ENCODE data around the gene TMEM52. TPM values are rescaled to one million over a fixed set of nuclear protein-coding genes. Genes with fewer than 3 reads are reported as not detected.
"Not testable (repeated sequence)": the region's sequence is repeated elsewhere in the genome, so short reads cannot be mapped to it uniquely, and the experiment has no call there.

Gene TMEM52
- total RNA-seq, 4 donors from 2014 or later = 0.74 to 5.7 (median 3.5) TPM

GRCh38 chr1:1937549-1938275 is 18.6 kb upstream of the TMEM52 start:
- DNase-seq (ENCODE audit: low spot score) (no peak), ATAC-seq (ENCODE audit: low FRiP score) (no peak)
- TF ChIP-seq, protein P1, sequence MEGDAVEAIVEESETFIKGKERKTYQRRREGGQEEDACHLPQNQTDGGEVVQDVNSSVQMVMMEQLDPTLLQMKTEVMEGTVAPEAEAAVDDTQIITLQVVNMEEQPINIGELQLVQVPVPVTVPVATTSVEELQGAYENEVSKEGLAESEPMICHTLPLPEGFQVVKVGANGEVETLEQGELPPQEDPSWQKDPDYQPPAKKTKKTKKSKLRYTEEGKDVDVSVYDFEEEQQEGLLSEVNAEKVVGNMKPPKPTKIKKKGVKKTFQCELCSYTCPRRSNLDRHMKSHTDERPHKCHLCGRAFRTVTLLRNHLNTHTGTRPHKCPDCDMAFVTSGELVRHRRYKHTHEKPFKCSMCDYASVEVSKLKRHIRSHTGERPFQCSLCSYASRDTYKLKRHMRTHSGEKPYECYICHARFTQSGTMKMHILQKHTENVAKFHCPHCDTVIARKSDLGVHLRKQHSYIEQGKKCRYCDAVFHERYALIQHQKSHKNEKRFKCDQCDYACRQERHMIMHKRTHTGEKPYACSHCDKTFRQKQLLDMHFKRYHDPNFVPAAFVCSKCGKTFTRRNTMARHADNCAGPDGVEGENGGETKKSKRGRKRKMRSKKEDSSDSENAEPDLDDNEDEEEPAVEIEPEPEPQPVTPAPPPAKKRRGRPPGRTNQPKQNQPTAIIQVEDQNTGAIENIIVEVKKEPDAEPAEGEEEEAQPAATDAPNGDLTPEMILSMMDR (IDR thresholded peaks at IDR 0.05) = no peak

DNA sequence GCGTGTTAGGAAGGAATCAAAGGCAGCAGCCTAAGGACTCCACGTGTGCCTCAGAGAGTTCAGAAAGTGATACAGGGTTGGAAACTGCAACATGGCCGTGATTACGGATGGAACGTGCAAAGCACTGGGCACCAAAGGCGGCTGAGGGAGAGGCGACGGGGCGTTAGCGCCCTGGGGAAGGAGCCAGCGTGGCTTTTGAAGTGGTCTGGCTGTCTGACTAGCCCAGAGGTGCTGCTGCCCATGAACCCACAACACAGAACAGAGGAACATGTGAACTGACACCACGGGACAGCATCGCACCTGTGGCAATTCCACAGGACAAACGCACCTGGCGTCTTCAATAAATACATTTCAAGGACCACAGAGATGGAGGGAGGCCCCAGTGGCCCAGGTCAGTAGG is 18.0 kb upstream of the TMEM52 start:
- ATAC-seq (ENCODE audit: low FRiP score) (no peak), DNase-seq (ENCODE audit: low spot score) (no peak)
- TF ChIP-seq, protein P1 (IDR thresholded peaks at IDR 0.05) = no peak

GRCh38 chr1:1934848-1935247 is 15.8 kb upstream of the TMEM52 start:
- not testable (repeated sequence) for DNase-seq (ENCODE audit: low spot score)

GRCh38 chr1:1929639-1930545 is 10.8 kb upstream of the TMEM52 start:
- TF ChIP-seq, protein P1 (IDR thresholded peaks at IDR 0.05) = no peak
- no peak for DNase-seq (ENCODE audit: low spot score)
- ATAC-seq (ENCODE audit: low FRiP score) = no peak

More at GRCh38 chr1:1934848-1935247, 15.8 kb upstream of the TMEM52 start:
- ATAC-seq (ENCODE audit: low FRiP score) = not testable (repeated sequence)

- no peak for ATAC-seq (ENCODE audit: low FRiP score)
- TF ChIP-seq, protein P1 (IDR thresholded peaks at IDR 0.05) = no peak
- no peak for DNase-seq (ENCODE audit: low spot score)
Measured at GRCh38 chr1:1929102-1929638, 10.1 kb upstream of the TMEM52 start.

DNA sequence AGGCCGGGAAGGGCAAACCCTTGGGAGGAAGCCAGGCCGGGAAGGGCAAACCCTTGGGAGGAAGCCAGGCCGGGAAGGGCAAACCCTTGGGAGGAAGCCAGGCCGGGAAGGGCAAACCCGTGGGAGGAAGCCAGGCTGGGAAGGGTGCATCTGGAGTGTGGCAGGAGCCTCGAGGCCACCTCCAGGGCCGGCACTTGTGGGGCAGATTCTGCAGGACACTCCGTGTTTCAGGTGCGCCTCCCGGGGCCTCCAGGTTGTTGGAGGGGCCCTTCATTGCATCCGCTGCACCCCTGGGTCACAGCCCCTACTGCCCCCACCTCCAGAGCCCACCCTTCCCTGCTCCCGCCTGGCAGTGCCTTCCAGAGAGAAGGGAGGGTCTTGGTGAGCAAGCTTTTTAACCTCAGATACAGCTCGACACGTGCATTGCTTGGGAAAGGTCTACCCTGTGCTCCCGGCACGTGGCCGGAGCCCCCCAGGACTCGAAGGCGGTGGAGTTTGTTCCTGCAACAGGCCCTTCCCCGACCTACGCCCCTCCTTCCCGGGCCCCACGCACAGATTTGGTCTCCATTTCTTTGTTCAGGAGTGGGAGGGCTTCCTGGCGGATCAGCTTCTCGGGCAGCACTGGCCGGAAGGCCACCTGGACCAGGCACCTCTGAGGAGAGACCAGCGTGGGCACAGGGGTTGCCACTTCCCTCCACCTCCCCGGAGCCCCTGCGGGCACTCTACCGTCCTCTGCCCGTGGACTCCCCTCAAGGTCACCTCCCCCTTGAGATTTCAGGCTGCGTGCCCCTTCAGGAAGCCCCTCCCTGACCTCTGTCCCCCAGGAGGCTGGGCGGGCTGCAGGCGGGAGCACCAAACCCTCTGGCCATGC is 9.4 kb upstream of the TMEM52 start:
- DNase-seq (ENCODE audit: low spot score) (no peak), ATAC-seq (ENCODE audit: low FRiP score) (no peak)
- TF ChIP-seq, protein P1 (IDR thresholded peaks at IDR 0.05) = no peak
